ENCODE results near the gene XRCC6.

DNA sequence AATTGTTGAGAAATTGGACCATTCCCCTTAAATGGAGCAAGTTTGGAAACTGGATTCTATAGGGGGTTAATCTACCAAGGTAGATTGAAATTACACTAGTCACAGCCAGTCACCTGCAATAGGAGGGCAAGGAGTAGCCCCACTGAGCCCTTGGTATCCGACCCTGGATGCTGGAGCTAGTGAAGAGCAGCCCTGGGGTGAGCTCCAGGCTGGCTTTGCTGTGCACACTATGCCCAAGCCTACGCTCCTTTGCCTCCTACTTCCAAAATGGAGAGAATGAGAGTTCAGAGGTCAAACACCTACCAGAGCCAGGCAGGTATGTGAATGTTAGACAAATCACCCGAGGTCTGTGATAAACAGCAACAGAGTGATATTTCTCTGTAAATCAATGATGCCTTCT is 43.9 kb downstream of the XRCC6 start:
- TF ChIP-seq EZH2 (IDR thresholded peaks at IDR 0.05; ENCODE audit: low read length, missing control alignments) (no peak), CTCF (conservative IDR thresholded peaks at IDR 0.05 in 1 of 2, IDR thresholded peaks at IDR 0.05 in 1 of 2; ENCODE audit: low read depth in 1 of 2, low read length in 2 of 2) (no peak)
